Mesenchymal stem cell (in vitro differentiated cells and primary cell): ENCODE measurements around the gene CROT.

ENCODE experiments used
- DNase-seq: peaks from one replicate; pipeline ENCODE4 v3.0.0-alpha.2; 2013
- H2AFZ ChIP-seq: one replicate; pipeline ENCODE4 v1.6.1; 2013; ENCODE audit warnings: low read depth, mild to moderate bottlenecking, control low read depth, inconsistent platforms, low read length, moderate library complexity
- H2AK5ac ChIP-seq: 2 replicates; pipeline ENCODE4 v1.6.1; 2013; ENCODE audit warnings: low read length, moderate library complexity, mild to moderate bottlenecking, inconsistent platforms; ENCODE audit not compliant: severe bottlenecking
- H2BK120ac ChIP-seq: one replicate; pipeline ENCODE4 v1.6.1; 2013; ENCODE audit warnings: low read depth, mild to moderate bottlenecking, inconsistent platforms, low read length, moderate library complexity
- H2BK12ac ChIP-seq, 2 experiments: one replicate each; pipeline ENCODE4 v1.6.1; 2013; ENCODE audit warnings: inconsistent platforms in 2 of 2, low read length in 2 of 2, mild to moderate bottlenecking in 2 of 2, moderate library complexity in 2 of 2, control low read depth in 1 of 2
- H2BK15ac ChIP-seq: one replicate; pipeline ENCODE4 v1.6.1; 2013; ENCODE audit warnings: mild to moderate bottlenecking, low read depth, inconsistent platforms; ENCODE audit not compliant: poor library complexity, severe bottlenecking
- H2BK5ac ChIP-seq: 2 replicates; pipeline ENCODE4 v1.6.1; 2013; ENCODE audit warnings: low read depth, mild to moderate bottlenecking, low read length, control low read depth, inconsistent platforms; ENCODE audit not compliant: poor library complexity, severe bottlenecking
- H3K14ac ChIP-seq, 2 experiments: one replicate each; pipeline ENCODE4 v1.6.1; 2013; ENCODE audit warnings: inconsistent platforms in 2 of 2, low read length in 2 of 2, control low read depth in 1 of 2, mild to moderate bottlenecking in 1 of 2, moderate library complexity in 1 of 2
- H3K18ac ChIP-seq, 2 experiments: one replicate each; pipeline ENCODE4 v1.6.1; 2013; ENCODE audit warnings: inconsistent platforms in 2 of 2, low read length in 2 of 2, control low read depth in 1 of 2, low read depth in 1 of 2, mild to moderate bottlenecking in 1 of 2
- H3K23ac ChIP-seq, 2 experiments: one replicate each; pipeline ENCODE4 v1.6.1; 2013; ENCODE audit warnings: inconsistent platforms in 2 of 2, low read length in 2 of 2, mild to moderate bottlenecking in 2 of 2, moderate library complexity in 2 of 2, control low read depth in 1 of 2
- H3K27ac ChIP-seq: 2 replicates; pipeline ENCODE4 v1.5.1; 2013; ENCODE audit warnings: mild to moderate bottlenecking, moderate library complexity, low read length, control low read depth, inconsistent platforms; ENCODE audit not compliant: poor library complexity, severe bottlenecking
- H3K27me3 ChIP-seq, 2 experiments: 2 replicates each; pipeline versions ENCODE4 v1.6.1 to v1.7.0; 2013; ENCODE audit warnings: low read length in 2 of 2, mild to moderate bottlenecking in 2 of 2, moderate library complexity in 2 of 2, control low read depth in 1 of 2, inconsistent platforms in 1 of 2; ENCODE audit not compliant: control insufficient read depth in 1 of 2, insufficient read depth in 1 of 2
- H3K36me3 ChIP-seq, 2 experiments: 2 replicates each; pipeline versions ENCODE4 v1.6.1 to v1.7.0; 2013; ENCODE audit warnings: low read length in 2 of 2, control low read depth in 1 of 2, inconsistent platforms in 1 of 2, low read depth in 1 of 2, mild to moderate bottlenecking in 1 of 2; ENCODE audit not compliant: insufficient read depth in 2 of 2, control insufficient read depth in 1 of 2
- H3K4ac ChIP-seq, 2 experiments: one replicate each; pipeline ENCODE4 v1.6.1; 2013; ENCODE audit warnings: inconsistent platforms in 2 of 2, low read length in 2 of 2, mild to moderate bottlenecking in 2 of 2, moderate library complexity in 2 of 2, control low read depth in 1 of 2, low read depth in 1 of 2
- H3K4me1 ChIP-seq: 2 replicates; pipeline ENCODE4 v1.6.1; 2013; ENCODE audit warnings: low read depth, low read length, control low read depth; ENCODE audit not compliant: control insufficient read depth, insufficient read depth
- H3K4me2 ChIP-seq: 2 replicates; pipeline ENCODE4 v1.6.1; 2013; ENCODE audit warnings: low read length, mild to moderate bottlenecking, inconsistent platforms; ENCODE audit not compliant: poor library complexity, severe bottlenecking
- H3K4me3 ChIP-seq, 2 experiments: 2 replicates each; pipeline versions ENCODE4 v1.5.1 to v1.7.0; 2013; ENCODE audit warnings: low read length in 2 of 2, mild to moderate bottlenecking in 2 of 2, control low read depth in 1 of 2, low read depth in 1 of 2; ENCODE audit not compliant: insufficient read depth in 1 of 2
- H3K79me1 ChIP-seq: replicated peaks from 2 replicates; pipeline ENCODE4 v1.6.1; 2013; ENCODE audit warnings: mild to moderate bottlenecking, control low read depth, low read length, inconsistent platforms; ENCODE audit not compliant: poor library complexity, severe bottlenecking
- H3K9ac ChIP-seq: 2 replicates; pipeline ENCODE4 v1.7.0; 2013; ENCODE audit warnings: mild to moderate bottlenecking, low read length, moderate library complexity
- H3K9me3 ChIP-seq: 2 replicates; pipeline ENCODE4 v1.7.0; 2013; ENCODE audit warnings: mild to moderate bottlenecking, low read length; ENCODE audit not compliant: control insufficient read depth
- H4K8ac ChIP-seq: one replicate; pipeline ENCODE4 v1.6.1; 2013; ENCODE audit warnings: inconsistent platforms, mild to moderate bottlenecking, low read length, moderate library complexity
- H4K91ac ChIP-seq: one replicate; pipeline ENCODE4 v1.6.1; 2013; ENCODE audit warnings: mild to moderate bottlenecking, low read length, inconsistent platforms
- WGBS: methylation state at CpG from one replicate; pipeline ENCODE4 v1.1.7; 2013; ENCODE audit warnings: mixed read lengths; 5-methylcytosine and 5-hydroxymethylcytosine counted together

Gene CROT

GRCh38 chr7:87342231-87342630, 3.2 kb upstream of the CROT start:
- Histone ChIP-seq H3K18ac (no peak overlapping the region), H3K4ac (no peak overlapping the region), H3K36me3 (peaks cover 8 to 10% of the 10 kb centered on the region in 2 experiments), H3K9ac (no peak overlapping the region), H2BK15ac (no peak overlapping the region), H3K27me3 (no peaks in the 10 kb centered on the region), H2BK120ac (no peak overlapping the region), H2BK5ac (no peak overlapping the region), H2AFZ (no peak overlapping the region), H4K91ac (no peak overlapping the region), H3K4me1 (no peaks in the 10 kb centered on the region), H3K23ac (no peak overlapping the region), H3K4me3 (no peak overlapping the region), H3K4me2 (no peak overlapping the region), H3K14ac (no peak overlapping the region), H3K79me1 (peaks cover 17% of the 10 kb centered on the region), H2AK5ac (no peak overlapping the region), H2BK12ac (no peak overlapping the region), H3K9me3 (no peaks in the 10 kb centered on the region), H3K27ac (no peak overlapping the region), H4K8ac (no peak overlapping the region)
- WGBS = 80% methylated on average over 1 of the region's 3 CpGs
- no peak for DNase-seq

- peaks cover 17% of the 10 kb centered on the region for H3K79me1 ChIP-seq
- H2AFZ ChIP-seq = no peak overlapping the region
- 100% methylated on average over 1 of the region's 2 CpGs for WGBS
- DNase-seq = no peak
- H3K36me3 ChIP-seq = peaks cover 10 to 21% of the 10 kb centered on the region in 2 experiments
- no peak overlapping the region for H2BK120ac ChIP-seq
- no peaks in the 10 kb centered on the region for H3K9me3 ChIP-seq
- no peak overlapping the region for H2BK12ac ChIP-seq
- no peak overlapping the region for H2BK5ac ChIP-seq
- no peaks in the 10 kb centered on the region for H3K27me3 ChIP-seq
- H3K4me3 ChIP-seq = peak overlapping the region in 1 of 2 experiments; percentile 96
- H3K4ac ChIP-seq = no peak overlapping the region
- H3K4me2 ChIP-seq = peak overlapping the region; percentile 77
- no peaks in the 10 kb centered on the region for H3K4me1 ChIP-seq
- H3K9ac ChIP-seq = peak overlapping the region; percentile 87
- H2BK15ac ChIP-seq = no peak overlapping the region
- H3K27ac ChIP-seq = peak overlapping the region; percentile 86
- no peak overlapping the region for H3K14ac ChIP-seq
- H4K91ac ChIP-seq = no peak overlapping the region
- no peak overlapping the region for H4K8ac ChIP-seq
- H3K23ac ChIP-seq = no peak overlapping the region
- no peak overlapping the region for H3K18ac ChIP-seq
- no peak overlapping the region for H2AK5ac ChIP-seq
Measured at GRCh38 chr7:87344446-87344845, 1.0 kb upstream of the CROT start.

GRCh38 chr7:87345962-87346371, 503 bp downstream of the CROT start:
- no peak overlapping the region for H2AK5ac ChIP-seq
- no peak overlapping the region for H3K27ac ChIP-seq
- 48% methylated on average over 8 of the region's 8 CpGs for WGBS
- H3K4me2 ChIP-seq = peak overlapping the region; percentile 90
- H2BK15ac ChIP-seq = no peak overlapping the region
- DNase-seq = no peak
- peaks cover 5 to 34% of the 10 kb centered on the region in 2 experiments for H3K36me3 ChIP-seq
- H3K27me3 ChIP-seq = no peaks in the 10 kb centered on the region
- no peaks in the 10 kb centered on the region for H3K4me1 ChIP-seq
- peak overlapping the region; percentile 93 for H2AFZ ChIP-seq
- peak overlapping the region; percentile 23 to 78 for H3K18ac ChIP-seq
- H4K8ac ChIP-seq = no peak overlapping the region
- no peak overlapping the region for H4K91ac ChIP-seq
- no peaks in the 10 kb centered on the region for H3K9me3 ChIP-seq
- H3K4ac ChIP-seq = no peak overlapping the region
- H3K23ac ChIP-seq = peak overlapping the region in 1 of 2 experiments; percentile 54
- H3K4me3 ChIP-seq = peak overlapping the region; percentile 67 to 96
- peaks cover 14% of the 10 kb centered on the region for H3K79me1 ChIP-seq
- H2BK5ac ChIP-seq = no peak overlapping the region
- peak overlapping the region; percentile 87 for H3K9ac ChIP-seq
- no peak overlapping the region for H2BK12ac ChIP-seq
- no peak overlapping the region for H2BK120ac ChIP-seq
- H3K14ac ChIP-seq = no peak overlapping the region

GRCh38 chr7:87347207-87347606, 1.7 kb downstream of the CROT start:
- H3K23ac ChIP-seq = no peak overlapping the region
- no peak overlapping the region for H2BK5ac ChIP-seq
- no peak overlapping the region for H3K14ac ChIP-seq
- no peak overlapping the region for H2AFZ ChIP-seq
- no peak overlapping the region for H2BK15ac ChIP-seq
- H3K9ac ChIP-seq = no peak overlapping the region
- H3K4me2 ChIP-seq = no peak overlapping the region
- no peaks in the 10 kb centered on the region for H3K4me1 ChIP-seq
- no peak overlapping the region for H3K4ac ChIP-seq
- no peak overlapping the region for H2AK5ac ChIP-seq
- H3K27ac ChIP-seq = no peak overlapping the region
- H4K91ac ChIP-seq = no peak overlapping the region
- no peak overlapping the region for H3K18ac ChIP-seq
- H3K9me3 ChIP-seq = peaks cover under 1% of the 10 kb centered on the region
- no peak overlapping the region for H4K8ac ChIP-seq
- H2BK12ac ChIP-seq = no peak overlapping the region
- H3K36me3 ChIP-seq = peaks cover 0 to 39% of the 10 kb centered on the region in 2 experiments
- no peak overlapping the region for H3K4me3 ChIP-seq
- H2BK120ac ChIP-seq = no peak overlapping the region
- no peak for DNase-seq
- 100% methylated on average over 1 of the region's 1 CpG for WGBS
- peaks cover 10% of the 10 kb centered on the region for H3K79me1 ChIP-seq
- no peaks in the 10 kb centered on the region for H3K27me3 ChIP-seq
